Right atrium auricular region (tissue), 2 donors: ENCODE results near the gene SPRED2. TPM values are rescaled to one million over a fixed set of nuclear protein-coding genes. Genes with fewer than 3 reads are reported as not detected.

Experiments
- DNase-seq: peaks from one replicate; pipeline ENCODE4 v3.0.0-alpha.2; 2019; ENCODE audit warnings: low spot score
- H3K27ac ChIP-seq, 2 donors: fragments of 200-600 bp; sonication (generic); 1 replicate in 1 of 2; 2 replicates in 1 of 2; pipeline ENCODE4 v1.5.1; 2016 to 2019
- H3K27me3 ChIP-seq, 2 donors: fragments of 200-600 bp; sonication (generic); one replicate each; pipeline versions ENCODE4 v1.5.1 to v1.6.0; 2017 to 2019
- H3K36me3 ChIP-seq: fragments of 200-600 bp; sonication (generic); one replicate; pipeline ENCODE4 v1.5.1; 2016
- H3K4me1 ChIP-seq, 2 donors: fragments of 200-600 bp; sonication (generic); one replicate each; pipeline versions ENCODE4 v1.5.1 to v1.6.0; 2017 to 2019
- H3K4me3 ChIP-seq, 2 donors: fragments of 200-600 bp; sonication (generic); 1 replicate in 1 of 2; 2 replicates in 1 of 2; pipeline ENCODE4 v1.5.1; 2017 to 2019; ENCODE audit warnings: mild to moderate bottlenecking in 1 of 2, moderate library complexity in 1 of 2
- H3K9me3 ChIP-seq, 2 donors: fragments of 200-600 bp; sonication (generic); one replicate each; pipeline ENCODE4 v1.5.1; 2019
- CTCF ChIP-seq, 2 donors: fragments of 200-600 bp; sonication (generic); IDR thresholded peaks; one replicate each; pipeline ENCODE4 v1.5.1; 2019; ENCODE audit warnings: antibody characterized with exemption in 2 of 2
- total RNA-seq, 2 donors: library from RNA; depleted of rRNA; stranded (reverse); fragments of >200 nt; gene quantifications; one replicate each; pipeline ENCODE4 v1.1.0, GENCODE V29; 2016

Gene SPRED2
- total RNA-seq, 2 donors from 2014 or later, result 14.7 to 17.3 TPM

- H3K36me3 ChIP-seq, result no peaks in the 10 kb centered on the region
- H3K27me3 ChIP-seq, result no peaks in the 10 kb centered on the region
- peaks cover 0 to 9% of the 10 kb centered on the region in 2 donors for H3K4me1 ChIP-seq
- no peak overlapping the region for H3K4me3 ChIP-seq
- no peak for DNase-seq
- H3K27ac ChIP-seq, result no peak overlapping the region
- no peaks in the 10 kb centered on the region for H3K9me3 ChIP-seq
- TF ChIP-seq CTCF (IDR thresholded peaks at IDR 0.05), result no peak
Measured at GRCh38 chr2:65291216-65292105, 140.9 kb downstream of the SPRED2 start.

- Histone ChIP-seq H3K27me3 (no peaks in the 10 kb centered on the region), H3K27ac (no peak overlapping the region), H3K36me3 (no peaks in the 10 kb centered on the region), H3K4me1 (peaks cover 0 to 11% of the 10 kb centered on the region in 2 donors), H3K4me3 (no peak overlapping the region), H3K9me3 (no peaks in the 10 kb centered on the region)
- TF ChIP-seq CTCF (IDR thresholded peaks at IDR 0.05), result no peak
- DNase-seq, result no peak
Measured at GRCh38 chr2:65287364-65287763, 145.0 kb downstream of the SPRED2 start.

- Histone ChIP-seq H3K27ac (no peak overlapping the region), H3K4me1 (peaks cover 0 to 24% of the 10 kb centered on the region in 2 donors), H3K9me3 (no peaks in the 10 kb centered on the region), H3K4me3 (no peak overlapping the region), H3K36me3 (no peaks in the 10 kb centered on the region), H3K27me3 (no peaks in the 10 kb centered on the region)
- TF ChIP-seq CTCF (IDR thresholded peaks at IDR 0.05), result no peak
- DNase-seq, result peak; percentile 34
Measured at GRCh38 chr2:65282477-65283053, 149.8 kb downstream of the SPRED2 start.

- Histone ChIP-seq H3K9me3 (no peaks in the 10 kb centered on the region), H3K4me1 (peaks cover 0 to 32% of the 10 kb centered on the region in 2 donors), H3K27me3 (no peaks in the 10 kb centered on the region), H3K36me3 (no peaks in the 10 kb centered on the region), H3K27ac (no peak overlapping the region), H3K4me3 (no peak overlapping the region)
- peak; percentile 49 for DNase-seq
- TF ChIP-seq CTCF (IDR thresholded peaks at IDR 0.05), result no peak
Measured at GRCh38 chr2:65281627-65282351, 150.6 kb downstream of the SPRED2 start.

- no peak overlapping the region for H3K4me3 ChIP-seq
- H3K27ac ChIP-seq, result no peak overlapping the region
- no peaks in the 10 kb centered on the region for H3K27me3 ChIP-seq
- peak; percentile 26 for DNase-seq
- no peaks in the 10 kb centered on the region for H3K9me3 ChIP-seq
- H3K4me1 ChIP-seq, result peaks cover 0 to 40% of the 10 kb centered on the region in 2 donors
- H3K36me3 ChIP-seq, result no peaks in the 10 kb centered on the region
- TF ChIP-seq CTCF (IDR thresholded peaks at IDR 0.05), result no peak
Measured at GRCh38 chr2:65279756-65280155, 152.6 kb downstream of the SPRED2 start.
